ENCODE data around the gene UBE2D1. TPM values are rescaled to one million over a fixed set of nuclear protein-coding genes. Genes with fewer than 3 reads are reported as not detected.

Gene UBE2D1
- total and polyA plus RNA-seq, 2 of the 8 experiments (the other 6 are each of a cell fraction or from before 2014, with no cell fraction given), result 21.2 to 33.5 TPM

- no peaks in the 10 kb centered on the region for H3K23me2 ChIP-seq (ENCODE audit: low read depth, low read length)
- H4K8ac ChIP-seq (ENCODE audit: extremely low read depth, insufficient read depth, low read length), result no peak overlapping the region
- H3K79me1 ChIP-seq (ENCODE audit: low read depth, low read length), result no peaks in the 10 kb centered on the region
- no peak overlapping the region for H4K5ac ChIP-seq (ENCODE audit: insufficient read length, low read depth, low read length)
- H2AK5ac ChIP-seq (ENCODE audit: low read depth, low read length), result no peak overlapping the region
- H3K4me3 ChIP-seq (ENCODE audit: extremely low read depth in 1 of 4, insufficient read depth in 2 of 4, low read depth in 3 of 4, low read length in 4 of 4), result no peak overlapping the region
- no peak overlapping the region for H2BK120ac ChIP-seq (replicated peaks; ENCODE audit: low read depth, low read length)
- no peak overlapping the region for H3K23ac ChIP-seq (ENCODE audit: insufficient read length)
- H3K79me2 ChIP-seq (ENCODE audit: control insufficient read depth in 1 of 2, insufficient read depth in 2 of 2, low read length in 2 of 2), result no peaks in the 10 kb centered on the region
- H4K20me1 ChIP-seq (replicated peaks in 1 of 2; ENCODE audit: control insufficient read depth in 1 of 2, insufficient read depth in 2 of 2, low read length in 2 of 2), result no peaks in the 10 kb centered on the region
- H3K9me3 ChIP-seq (ENCODE audit: insufficient read depth in 2 of 2, low read depth in 1 of 2, low read length in 1 of 2), result no peaks in the 10 kb centered on the region
- no peak overlapping the region for H2BK15ac ChIP-seq (ENCODE audit: low read length)
- H2BK20ac ChIP-seq (ENCODE audit: low read length), result no peak overlapping the region
- no peak overlapping the region for H3K4me2 ChIP-seq (ENCODE audit: insufficient read depth in 1 of 2, low read depth in 2 of 2, low read length in 2 of 2)
- no peak overlapping the region for H4K91ac ChIP-seq (replicated peaks; ENCODE audit: insufficient read length, low read length)
- H3K56ac ChIP-seq (replicated peaks; ENCODE audit: insufficient read length, low read depth, low read length), result no peak overlapping the region
- DNase-seq (ENCODE audit: low read depth in 1 of 2, low spot score in 2 of 2) (no peak), FAIRE-seq (no peak)
- peaks cover 0 to 6% (median 0%) of the 10 kb centered on the region in 4 experiments; a peak in 2 of 7 replicates for H3K4me1 ChIP-seq (replicated peaks in 1 of 4; ENCODE audit: control insufficient read depth in 3 of 4, insufficient read depth in 4 of 4, low read length in 3 of 4)
- no peak overlapping the region for H2BK5ac ChIP-seq (ENCODE audit: low read depth, low read length)
- no peak overlapping the region for H3K9ac ChIP-seq (replicated peaks in 1 of 4; ENCODE audit: extremely low read depth in 1 of 4, low read depth in 3 of 4, low read length in 3 of 4)
- CTCF ChIA-PET (ENCODE audit: partially characterized antibody), result interaction anchor here (0.7 to 5.3 kb wide), 14 partner anchors 11 to 362 kb away, joined by 3 to 38 read pairs (median 5); partner anchors contain the start of gene TFAM
- H3K18ac ChIP-seq (ENCODE audit: extremely low read depth, low read length), result no peak overlapping the region
- no peaks in the 10 kb centered on the region for H3K27me3 ChIP-seq (replicated peaks in 1 of 4; ENCODE audit: control insufficient read depth in 3 of 4, extremely low read depth in 1 of 4, insufficient read depth in 3 of 4, low read length in 3 of 4)
- H3K27ac ChIP-seq (ENCODE audit: low read depth, low read length), result no peak overlapping the region
- no peaks in the 10 kb centered on the region for H3K36me3 ChIP-seq (ENCODE audit: control insufficient read depth in 2 of 4, insufficient read depth in 4 of 4, low read length in 3 of 4)
- no peak overlapping the region for H2AFZ ChIP-seq (ENCODE audit: low read length)
- H3K14ac ChIP-seq (ENCODE audit: insufficient read length), result no peak overlapping the region
- POLR2A ChIA-PET (ENCODE audit: partially characterized antibody), result no interaction called here
- H2BK12ac ChIP-seq (ENCODE audit: low read depth, low read length), result no peak overlapping the region
- H3K4ac ChIP-seq (replicated peaks; ENCODE audit: insufficient read length, low read depth, low read length), result no peak overlapping the region
- no peak for TF ChIP-seq CBX8 (IDR thresholded peaks at IDR 0.05; ENCODE audit: borderline replicate concordance, low read depth, low read length)
- no peak for TF ChIP-seq EZH2 (IDR thresholded peaks at IDR 0.05; ENCODE audit: low read depth, low read length, severe bottlenecking)
- no peak for TF ChIP-seq TAF1 (IDR thresholded peaks at IDR 0.05; ENCODE audit: low read depth, low read length)
- no peak for TF ChIP-seq BRCA1 (IDR thresholded peaks at IDR 0.05; ENCODE audit: low read depth, low read length)
- no peak for TF ChIP-seq BCL11A (IDR thresholded peaks at IDR 0.05; ENCODE audit: low read depth in 2 of 2, low read length in 2 of 2)
- TF ChIP-seq YY1 (IDR thresholded peaks at IDR 0.05; ENCODE audit: low read depth, low read length), result no peak
- TF ChIP-seq RFX5 (IDR thresholded peaks at IDR 0.05; ENCODE audit: borderline replicate concordance, low read depth, low read length), result no peak
- TF ChIP-seq ATF2 (IDR thresholded peaks at IDR 0.05; ENCODE audit: low read length), result no peak
- no peak for TF ChIP-seq SUZ12 (IDR thresholded peaks at IDR 0.05; ENCODE audit: low read length)
- no peak for TF ChIP-seq EGR1 (IDR thresholded peaks at IDR 0.05; ENCODE audit: borderline replicate concordance, low read depth, low read length)
- TF ChIP-seq USF2 (IDR thresholded peaks at IDR 0.05; ENCODE audit: low read length), result no peak
- no peak for TF ChIP-seq JUN (IDR thresholded peaks at IDR 0.05; ENCODE audit: low read depth, low read length)
- no peak for TF ChIP-seq SIX5 (IDR thresholded peaks at IDR 0.05; ENCODE audit: low read depth, low read length)
- TF ChIP-seq JUND (IDR thresholded peaks at IDR 0.05; ENCODE audit: low read length), result no peak
Observed at GRCh38 chr10:58415757-58416156, 81.0 kb downstream of the UBE2D1 start.

All from H1 (cell line).